ENCODE data around the gene CHCHD1. TPM values are rescaled to one million over a fixed set of nuclear protein-coding genes. Genes with fewer than 3 reads are reported as not detected.

Gene CHCHD1
- total and polyA plus RNA-seq, 2 experiments from 2014 or later, result 40.6 to 187 TPM

DNA sequence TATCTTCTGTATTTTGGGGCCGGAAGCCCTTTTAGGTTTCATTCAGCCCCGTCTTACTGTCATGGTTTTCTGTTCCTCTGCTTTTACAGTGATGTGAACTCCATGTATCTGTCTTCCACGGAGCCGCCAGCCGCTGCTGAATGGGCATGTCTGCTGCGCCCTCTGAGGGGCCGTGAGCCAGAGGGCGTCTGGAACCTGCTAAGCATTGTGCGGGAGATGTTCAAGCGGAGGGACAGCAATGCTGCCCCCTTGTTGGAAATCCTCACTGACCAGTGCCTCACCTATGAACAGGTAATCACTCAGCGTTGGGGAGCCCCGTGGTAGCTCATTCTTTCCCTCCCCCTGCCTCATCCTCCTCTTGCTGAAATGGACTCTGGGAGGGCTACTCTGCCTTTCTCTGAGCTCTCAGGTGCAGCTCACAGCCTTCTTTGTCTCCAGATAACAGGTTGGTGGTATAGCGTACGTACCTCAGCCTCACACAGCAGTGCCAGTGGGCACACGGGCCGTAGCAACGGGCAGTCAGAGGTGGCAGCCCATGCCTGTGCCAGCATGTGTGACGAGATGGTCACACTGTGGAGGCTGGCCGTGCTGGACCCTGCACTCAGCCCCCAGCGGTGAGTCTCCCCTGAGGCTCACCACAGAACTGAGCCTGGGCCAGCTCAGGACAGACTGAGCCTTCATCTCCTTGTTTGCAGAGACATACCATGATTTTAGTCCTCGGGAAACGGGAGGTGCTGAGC is 9.2 kb downstream of the CHCHD1 start:
- ATAC-seq (no peak), DNase-seq (ENCODE audit: low spot score) (no peak)
- 0 out of 2 replicates have a peak, but pooled peaks cover 6% of the 10 kb centered on the region for H3F3A ChIP-seq (replicated peaks; ENCODE audit: low read depth)
- H3K9me3 Mint-ChIP-seq, result no peaks in the 10 kb centered on the region
- H3K27me3 Mint-ChIP-seq (ENCODE audit: insufficient read depth, low read depth, poor library complexity), result peaks cover 19% of the 10 kb centered on the region
- H2AFZ ChIP-seq, result no peak overlapping the region
- H3K36me3 ChIP-seq (ENCODE audit: insufficient read depth), result no peaks in the 10 kb centered on the region; the same call in 1 of the 2 replicates
- peaks cover 42% of the 10 kb centered on the region for H3K36me3 Mint-ChIP-seq (ENCODE audit: low read depth)
- peaks cover 9% of the 10 kb centered on the region for H3K4me1 Mint-ChIP-seq
- H3K27me3 ChIP-seq (ENCODE audit: insufficient read depth), result no peaks in the 10 kb centered on the region
- H3K4me3 ChIP-seq, result no peak overlapping the region
- peaks cover 6% of the 10 kb centered on the region; the same call in 1 of the 2 replicates for H3K4me1 ChIP-seq (ENCODE audit: insufficient read depth)
- H3K27ac ChIP-seq (ENCODE audit: low read depth), result no peak overlapping the region
- no peaks in the 10 kb centered on the region for H3K9me2 ChIP-seq (ENCODE audit: insufficient read depth)
- peaks cover 19% of the 10 kb centered on the region for H4K20me1 ChIP-seq (replicated peaks; ENCODE audit: insufficient read depth)
- TF ChIP-seq ETS1 (IDR thresholded peaks at IDR 0.05) (no peak), ZNF114 (CRISPR knock-in tag; IDR thresholded peaks at IDR 0.05) (no peak), JUNB (IDR thresholded peaks at IDR 0.05; ENCODE audit: unreplicated experiment) (no peak), CREB1 (CRISPR knock-in tag; IDR thresholded peaks at IDR 0.05; ENCODE audit: low read depth) (no peak), NANOG (IDR thresholded peaks at IDR 0.05; ENCODE audit: borderline replicate concordance) (no peak), ZNF462 (CRISPR knock-in tag; IDR thresholded peaks at IDR 0.05) (no peak), POLR2AphosphoS5 (IDR thresholded peaks at IDR 0.05; ENCODE audit: low read depth) (no peak), ZNF331 (CRISPR knock-in tag; IDR thresholded peaks at IDR 0.05; ENCODE audit: low read depth) (no peak), STAT1 (IDR thresholded peaks at IDR 0.05; ENCODE audit: unreplicated experiment) (no peak), EZH2 (IDR thresholded peaks at IDR 0.05; ENCODE audit: low read depth, unreplicated experiment) (no peak), EZH2phosphoT487 (IDR thresholded peaks at IDR 0.05; ENCODE audit: unreplicated experiment) (no peak)
- TF ChIP-seq, protein P1, sequence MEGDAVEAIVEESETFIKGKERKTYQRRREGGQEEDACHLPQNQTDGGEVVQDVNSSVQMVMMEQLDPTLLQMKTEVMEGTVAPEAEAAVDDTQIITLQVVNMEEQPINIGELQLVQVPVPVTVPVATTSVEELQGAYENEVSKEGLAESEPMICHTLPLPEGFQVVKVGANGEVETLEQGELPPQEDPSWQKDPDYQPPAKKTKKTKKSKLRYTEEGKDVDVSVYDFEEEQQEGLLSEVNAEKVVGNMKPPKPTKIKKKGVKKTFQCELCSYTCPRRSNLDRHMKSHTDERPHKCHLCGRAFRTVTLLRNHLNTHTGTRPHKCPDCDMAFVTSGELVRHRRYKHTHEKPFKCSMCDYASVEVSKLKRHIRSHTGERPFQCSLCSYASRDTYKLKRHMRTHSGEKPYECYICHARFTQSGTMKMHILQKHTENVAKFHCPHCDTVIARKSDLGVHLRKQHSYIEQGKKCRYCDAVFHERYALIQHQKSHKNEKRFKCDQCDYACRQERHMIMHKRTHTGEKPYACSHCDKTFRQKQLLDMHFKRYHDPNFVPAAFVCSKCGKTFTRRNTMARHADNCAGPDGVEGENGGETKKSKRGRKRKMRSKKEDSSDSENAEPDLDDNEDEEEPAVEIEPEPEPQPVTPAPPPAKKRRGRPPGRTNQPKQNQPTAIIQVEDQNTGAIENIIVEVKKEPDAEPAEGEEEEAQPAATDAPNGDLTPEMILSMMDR (conservative IDR thresholded peaks at IDR 0.05; ENCODE audit: low read depth in 2 of 2), result no peak
- H3K4me3 Mint-ChIP-seq, result no peak overlapping the region
- H3K27ac Mint-ChIP-seq, result no peak overlapping the region
- no peak overlapping the region for H3K4me2 ChIP-seq
- peaks cover 16% of the 10 kb centered on the region; the same call in 1 of the 2 replicates for H3K79me2 ChIP-seq (replicated peaks; ENCODE audit: insufficient read depth)
